OCI-LY7 (cell line): ENCODE measurements around the gene ACER3. TPM values are rescaled to one million over a fixed set of nuclear protein-coding genes. Genes with fewer than 3 reads are reported as not detected.

Experiments used
- BruUV-seq: library from RNA; stranded (reverse); fragments of 400-500 nt; replicated peaks from 2 replicates; lab custom pipeline; 2021; lab: Mats Ljungman, UMichigan
- CTCF ChIA-PET: fragments of 300-600 bp; sonication (Branson Sonifier 250); formaldehyde crosslinking; loops from one replicate; lab custom pipeline; 2022; ENCODE audit warnings: antibody characterized with exemption; ENCODE audit not compliant: unreplicated experiment; lab: Charles Lee
- POLR2A ChIA-PET: fragments of 300-600 bp; sonication (Branson Sonifier 250); formaldehyde crosslinking; loops from one replicate; lab custom pipeline; 2022; ENCODE audit warnings: antibody characterized with exemption; lab: Charles Lee
- DNase-seq: peaks from one replicate; pipeline ENCODE4 v3.0.0-alpha.2; 2015; ENCODE audit warnings: low spot score
- H2AFZ ChIP-seq: fragments of 200-600 bp; sonication (generic), shearing (Covaris generic); 2 replicates; pipeline ENCODE4 v1.6.1; 2014; ENCODE audit warnings: mild to moderate bottlenecking, antibody characterized with exemption, low read length, moderate library complexity
- H3K27ac ChIP-seq: fragments of 200-600 bp; sonication (generic); 2 replicates; pipeline ENCODE4 v1.5.1; 2014; ENCODE audit warnings: mixed run types, low read depth, mild to moderate bottlenecking, moderate library complexity, low read length, inconsistent platforms; ENCODE audit not compliant: poor library complexity, severe bottlenecking
- H3K36me3 ChIP-seq: fragments of 200-600 bp; sonication (generic); 2 replicates; pipeline ENCODE4 v1.6.1; 2014; ENCODE audit warnings: mild to moderate bottlenecking, antibody characterized with exemption, low read length, moderate library complexity, mixed read lengths; ENCODE audit not compliant: insufficient read depth
- H3K4me1 ChIP-seq: fragments of 200-600 bp; sonication (generic); 2 replicates; pipeline ENCODE4 v1.5.1; 2014; ENCODE audit warnings: mild to moderate bottlenecking, low read length; ENCODE audit not compliant: insufficient read depth, poor library complexity, severe bottlenecking
- H3K4me2 ChIP-seq: fragments of 200-600 bp; sonication (generic); 2 replicates; pipeline ENCODE4 v1.6.1; 2014; ENCODE audit warnings: mild to moderate bottlenecking, low read length
- H3K4me3 ChIP-seq: fragments of 200-600 bp; sonication (generic); 2 replicates; pipeline ENCODE4 v1.5.1; 2014; ENCODE audit warnings: mild to moderate bottlenecking, low read depth, low read length; ENCODE audit not compliant: poor library complexity, severe bottlenecking
- H3K79me2 ChIP-seq: fragments of 200-600 bp; sonication (generic); 2 replicates; pipeline ENCODE4 v1.6.1; 2016; ENCODE audit warnings: low read depth, mild to moderate bottlenecking, low read length, moderate library complexity, mixed read lengths; ENCODE audit not compliant: insufficient read depth
- H3K9me2 ChIP-seq: fragments of 200-600 bp; sonication (generic); 2 replicates; pipeline ENCODE4 v1.6.1; 2016; ENCODE audit warnings: mild to moderate bottlenecking, low read length, mixed read lengths; ENCODE audit not compliant: insufficient read depth
- H3K9me3 ChIP-seq: fragments of 200-600 bp; sonication (generic); 2 replicates; pipeline ENCODE4 v1.6.1; 2014; ENCODE audit warnings: mild to moderate bottlenecking, mixed run types, low read length, mixed read lengths
- H4K20me1 ChIP-seq: fragments of 200-600 bp; sonication (generic); 2 replicates; pipeline ENCODE4 v1.6.1; 2014; ENCODE audit warnings: mild to moderate bottlenecking, antibody characterized with exemption, low read length, moderate library complexity, mixed read lengths; ENCODE audit not compliant: insufficient read depth
- CTCF ChIP-seq: fragments of 200-600 bp; sonication (generic); conservative IDR thresholded peaks from 2 replicates; pipeline ENCODE4 v1.5.1; 2014; ENCODE audit warnings: mild to moderate bottlenecking, antibody characterized with exemption, low read length, moderate library complexity, mixed read lengths
- EZH2phosphoT487 ChIP-seq: fragments of 200-600 bp; sonication (generic); IDR thresholded peaks from 2 replicates; pipeline ENCODE4 v1.6.1; 2018; ENCODE audit warnings: low read depth, borderline replicate concordance, mild to moderate bottlenecking, mixed run types, antibody characterized with exemption, low read length, moderate library complexity, mixed read lengths
- intact Hi-C: fragments of 100-400 bp; cut with micrococcal nuclease; formaldehyde crosslinking; loops from one replicate; pipeline ENCODE4 v1.10.0; 2022; ENCODE audit not compliant: unreplicated experiment
- total RNA-seq, 2 experiments: library from RNA; depleted of rRNA in 1 of 2; stranded (reverse); fragments of >200 nt in 1 of 2; shearing (Covaris generic) in 1 of 2; gene quantifications; 2 replicates each; pipeline ENCODE4 v1.2.3, GENCODE V29; 2014 to 2022

The ACER3 gene
- total RNA-seq, 2 experiments from 2014 or later: 3.0 to 12.2 TPM

- intact Hi-C loops: no loop called here
- CTCF ChIA-PET: no interaction called here
- no TSS peak for BruUV-seq
- H3K9me3 ChIP-seq: no peaks in the 10 kb centered on the region
- TF ChIP-seq EZH2phosphoT487 (no peak), CTCF (no peak)
- H3K27ac ChIP-seq: no peak overlapping the region
- no peak overlapping the region for H3K4me3 ChIP-seq
- POLR2A ChIA-PET: no interaction called here
- H2AFZ ChIP-seq: no peak overlapping the region
- no peaks in the 10 kb centered on the region for H4K20me1 ChIP-seq
- no peak for DNase-seq
- H3K9me2 ChIP-seq: no peaks in the 10 kb centered on the region
- no peaks in the 10 kb centered on the region for H3K79me2 ChIP-seq
- no peaks in the 10 kb centered on the region for H3K36me3 ChIP-seq
- H3K4me1 ChIP-seq: no peaks in the 10 kb centered on the region
- no peak overlapping the region for H3K4me2 ChIP-seq
These were observed 124.0 kb downstream of the ACER3 start for GRCh38 chr11:76984743-76985142.

- Histone ChIP-seq H3K36me3 (no peaks in the 10 kb centered on the region), H3K79me2 (no peaks in the 10 kb centered on the region), H3K4me2 (no peak overlapping the region), H3K9me2 (no peaks in the 10 kb centered on the region), H3K9me3 (no peaks in the 10 kb centered on the region), H4K20me1 (no peaks in the 10 kb centered on the region), H2AFZ (no peak overlapping the region), H3K4me3 (no peak overlapping the region), H3K4me1 (no peaks in the 10 kb centered on the region), H3K27ac (no peak overlapping the region)
- TF ChIP-seq CTCF (no peak), EZH2phosphoT487 (no peak)
- no TSS peak for BruUV-seq
- ChIA-PET CTCF (no interaction called here), POLR2A (no interaction called here)
- intact Hi-C loops: no loop called here
- DNase-seq: no peak
These were observed 126.5 kb downstream of the ACER3 start for GRCh38 chr11:76987203-76987602.

- Histone ChIP-seq H3K4me3 (no peak overlapping the region), H3K4me1 (no peaks in the 10 kb centered on the region), H4K20me1 (no peaks in the 10 kb centered on the region), H3K4me2 (no peak overlapping the region), H3K36me3 (no peaks in the 10 kb centered on the region), H3K9me3 (no peaks in the 10 kb centered on the region), H2AFZ (no peak overlapping the region), H3K79me2 (no peaks in the 10 kb centered on the region), H3K9me2 (no peaks in the 10 kb centered on the region), H3K27ac (no peak overlapping the region)
- intact Hi-C loops: no loop called here
- ChIA-PET POLR2A (interaction anchor here (1.0 kb wide), 1 partner anchor 17 kb away, joined by 3 read pairs; no protein-coding TSS in a partner anchor), CTCF (no interaction called here)
- no TSS peak for BruUV-seq
- TF ChIP-seq EZH2phosphoT487: no peak
- TF ChIP-seq CTCF: no peak
- DNase-seq: no peak
These were observed 129.9 kb downstream of the ACER3 start for GRCh38 chr11:76990628-76991027.
